SK-N-DZ (cell line): ENCODE results near the gene HES6. TPM values are rescaled to one million over a fixed set of nuclear protein-coding genes. Genes with fewer than 3 reads are reported as not detected.

Experiments used
- DNase-seq: peaks from one replicate; pipeline ENCODE4 v3.0.0-alpha.2; 2015; ENCODE audit warnings: low spot score
- polyA plus RNA-seq, 2 experiments: library from polyadenylated mRNA; depleted of rRNA; stranded (reverse); fragments of >200 nt; gene quantifications; 2 replicates each; pipeline ENCODE4 v1.2.3, GENCODE V29; 2014

HES6 gene, protein sequence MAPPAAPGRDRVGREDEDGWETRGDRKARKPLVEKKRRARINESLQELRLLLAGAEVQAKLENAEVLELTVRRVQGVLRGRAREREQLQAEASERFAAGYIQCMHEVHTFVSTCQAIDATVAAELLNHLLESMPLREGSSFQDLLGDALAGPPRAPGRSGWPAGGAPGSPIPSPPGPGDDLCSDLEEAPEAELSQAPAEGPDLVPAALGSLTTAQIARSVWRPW
- 218 and 334 TPM in 2 replicates for polyA plus RNA-seq (2014; cell fraction: cytosol; rRNA removed)
- polyA plus RNA-seq (2014; cell fraction: nucleus; rRNA removed), result 858 and 888 TPM in 2 replicates

DNA sequence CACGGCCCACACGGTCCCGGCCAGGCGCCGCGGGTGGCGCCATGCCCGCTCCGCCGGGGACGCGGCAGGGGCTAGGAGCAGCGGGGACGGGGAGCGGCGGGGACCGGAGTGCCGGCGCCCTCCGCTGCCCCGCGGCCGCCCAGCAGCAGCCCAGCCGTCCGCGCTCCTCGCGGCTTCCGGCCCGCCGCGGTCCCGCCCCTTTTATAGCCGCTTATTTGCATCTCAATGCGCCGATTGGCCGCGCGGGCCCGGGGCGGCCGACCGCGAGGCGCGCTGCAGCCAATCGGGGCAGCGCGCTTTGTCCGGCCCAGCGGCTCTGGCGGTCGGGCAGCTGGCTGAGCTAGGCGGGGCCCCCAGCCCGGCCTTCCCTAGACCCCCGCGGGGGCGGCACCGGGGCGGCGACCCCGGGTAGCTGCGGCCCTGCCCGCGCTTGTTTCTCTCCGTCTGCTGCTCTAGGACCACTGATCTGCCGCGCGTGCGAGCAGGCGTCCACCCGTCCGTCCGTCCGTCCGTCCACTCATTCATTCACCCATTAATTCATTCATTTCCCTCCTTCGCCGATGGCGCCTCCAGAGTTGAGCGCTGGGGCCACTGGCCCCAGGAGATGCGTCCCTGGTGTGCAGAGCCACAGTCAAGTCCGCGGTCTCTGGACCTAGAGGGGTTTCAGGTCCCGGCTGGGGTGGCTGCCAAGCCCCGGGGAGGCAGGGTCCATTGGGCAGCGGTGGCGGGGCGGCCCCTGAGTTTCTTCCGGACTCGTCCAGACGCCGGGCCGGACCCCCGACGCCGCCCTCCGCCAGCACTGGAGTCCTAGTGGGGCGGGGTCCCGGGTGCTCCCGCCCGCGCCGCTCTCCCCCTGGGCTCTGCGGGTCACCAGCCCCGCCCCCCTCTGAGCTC is at the start of gene HES6:
TSS of gene HES6 (minus strand) at position 176 of the 894 bp plus-strand sequence. CDS start at position 43, 133 bp downstream.
- peak; percentile 93 for DNase-seq

DNA sequence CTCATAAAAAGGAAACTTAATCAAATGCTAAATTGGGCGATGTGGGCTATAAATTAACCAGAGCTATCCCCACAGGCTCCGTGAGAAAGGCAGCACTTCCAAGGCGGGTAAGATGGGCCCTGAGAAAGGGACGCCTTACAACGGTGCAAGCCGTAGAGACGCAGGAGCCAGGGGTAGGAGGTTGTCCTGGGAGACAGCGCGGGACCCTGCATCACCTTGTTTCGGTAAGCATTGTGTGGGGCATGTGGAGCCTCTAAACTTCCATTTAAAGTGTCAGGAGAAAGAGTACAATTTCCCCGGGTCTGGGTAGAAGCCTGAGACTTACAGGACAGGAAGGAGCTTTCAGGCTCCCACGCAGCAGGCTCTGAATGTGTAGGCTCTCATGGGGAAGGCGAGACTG is 49.7 kb upstream of the HES6 start:
- DNase-seq, result no peak

DNA sequence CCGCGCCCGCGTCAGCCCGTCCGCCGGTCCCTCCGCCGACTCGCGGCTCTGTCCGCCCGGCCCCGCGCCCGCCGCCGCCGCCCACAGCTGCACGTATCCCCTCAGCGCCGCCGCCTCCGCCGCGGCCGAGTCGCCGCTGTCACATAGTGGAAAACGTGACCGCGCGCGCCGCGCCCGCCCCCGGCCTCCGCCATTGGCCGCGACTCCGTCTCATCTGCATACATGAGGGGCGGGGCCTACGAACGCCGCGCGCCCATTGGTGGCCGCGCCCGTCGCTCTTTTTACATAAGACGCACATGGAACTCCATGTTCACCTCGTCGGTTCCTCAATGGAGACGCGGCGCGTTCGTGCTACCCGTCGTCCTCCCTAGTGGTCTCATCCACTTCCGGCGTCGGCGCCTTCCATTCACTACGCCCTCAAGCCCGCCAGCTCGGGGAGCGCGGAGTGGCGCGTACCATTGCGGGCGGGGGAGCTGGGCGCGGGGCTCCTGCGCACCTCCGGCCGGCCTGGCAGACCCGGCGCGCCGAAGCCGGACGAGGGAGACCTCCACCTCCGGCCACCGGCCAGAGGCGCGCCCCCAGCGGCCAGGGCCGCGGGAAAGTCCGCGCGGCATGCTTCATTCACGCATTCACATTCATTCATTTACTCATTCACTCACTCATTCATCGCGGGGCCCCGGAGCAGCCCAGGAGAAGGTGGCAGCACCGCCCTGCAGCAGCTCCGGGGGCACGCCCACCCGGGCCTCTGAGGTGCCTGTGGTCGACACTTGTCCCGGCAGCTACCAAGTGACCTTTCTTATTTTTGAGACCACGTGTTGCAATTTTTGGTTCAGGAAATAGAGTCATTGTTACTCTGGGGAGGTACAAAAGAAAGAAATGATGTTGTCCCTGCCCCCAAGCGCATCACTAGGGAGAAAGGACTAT is 49.1 kb upstream of the HES6 start:
- DNase-seq, result peak; percentile 99

DNA sequence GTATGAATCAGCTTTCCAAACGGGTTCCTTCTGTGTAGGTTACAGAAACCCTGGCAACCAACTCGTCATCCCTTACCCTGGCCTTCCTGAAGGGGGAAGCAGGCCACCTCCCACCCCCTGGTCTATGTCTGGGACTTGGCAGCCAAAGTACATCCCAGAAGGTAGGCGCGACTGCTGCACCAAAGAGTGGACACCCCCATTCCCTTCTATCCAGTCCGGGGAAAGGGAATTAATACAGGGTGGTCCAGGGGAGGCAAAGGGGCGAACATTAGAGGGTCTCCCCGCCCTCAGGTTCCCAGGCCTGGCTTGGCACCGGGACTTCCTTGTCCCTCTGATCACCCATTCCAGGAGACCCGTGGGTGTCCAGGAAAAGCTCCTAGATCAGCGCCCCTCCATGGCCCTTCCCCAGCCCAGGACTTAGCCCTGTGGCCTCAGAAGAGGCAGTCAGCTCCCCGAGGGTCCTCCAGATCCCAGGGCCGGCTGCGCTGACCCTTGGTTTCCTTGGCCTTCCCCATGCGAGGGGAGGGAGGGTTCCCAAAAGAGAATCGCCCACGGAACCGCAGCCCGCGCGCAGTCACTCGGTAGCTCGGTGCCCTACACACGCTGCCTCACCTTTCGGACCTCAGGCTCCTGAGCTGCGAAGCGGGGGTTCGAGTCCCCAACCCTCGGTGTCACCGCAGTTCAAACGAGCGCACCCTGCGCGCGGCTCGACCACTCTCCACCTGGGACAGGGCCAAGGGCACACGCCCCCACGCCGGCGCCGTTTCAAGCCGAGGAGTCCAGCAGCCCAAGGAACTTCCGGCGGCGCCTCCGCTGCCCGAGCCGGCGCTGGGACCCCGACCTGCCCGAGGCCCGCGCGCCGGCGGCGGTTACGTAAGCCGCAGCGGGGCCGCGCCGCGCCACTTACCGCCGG is 48.2 kb upstream of the HES6 start, which contains the start of gene PER2:
TSS of gene PER2 (minus strand) at position 874 of the 913 bp plus-strand sequence. CDS start 10,674 bp downstream, outside the sequence.
- DNase-seq, result peak; percentile 50

DNA sequence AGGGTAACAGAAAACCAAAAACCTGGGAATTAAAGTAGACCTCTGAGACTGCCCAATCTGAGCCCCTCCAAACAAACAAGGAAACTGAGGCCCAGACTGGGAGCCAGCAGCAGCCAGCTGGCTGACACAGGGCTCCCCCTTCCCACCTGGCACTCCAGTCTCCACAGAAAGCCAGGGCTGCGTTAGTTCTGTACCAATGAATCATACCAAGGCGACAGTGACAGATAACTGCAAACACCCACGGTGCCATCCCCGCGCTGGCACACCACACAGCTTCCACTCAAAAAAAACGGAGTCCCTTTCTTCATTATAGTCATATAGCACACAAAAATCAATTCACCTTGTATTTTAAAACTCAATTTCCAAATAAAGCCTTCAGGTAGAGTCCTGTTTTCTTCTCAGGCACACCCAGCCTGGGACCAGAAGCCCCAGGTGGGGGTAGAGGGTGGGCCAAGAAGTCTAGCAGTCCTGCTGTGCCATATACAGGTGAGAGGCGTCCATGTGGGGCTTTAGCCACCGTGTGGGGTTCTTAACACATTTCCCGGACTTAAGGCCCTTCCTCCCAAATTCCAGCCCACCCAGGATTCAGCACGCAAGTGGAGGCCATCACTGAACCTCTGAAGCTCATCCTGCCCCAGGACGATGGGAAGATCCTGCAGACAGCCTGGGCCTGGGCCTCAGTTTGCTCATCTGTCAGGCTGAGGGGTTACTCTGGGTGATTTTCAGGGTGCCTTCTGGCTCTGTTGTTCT is 47.3 kb upstream of the HES6 start:
- no peak for DNase-seq

DNA sequence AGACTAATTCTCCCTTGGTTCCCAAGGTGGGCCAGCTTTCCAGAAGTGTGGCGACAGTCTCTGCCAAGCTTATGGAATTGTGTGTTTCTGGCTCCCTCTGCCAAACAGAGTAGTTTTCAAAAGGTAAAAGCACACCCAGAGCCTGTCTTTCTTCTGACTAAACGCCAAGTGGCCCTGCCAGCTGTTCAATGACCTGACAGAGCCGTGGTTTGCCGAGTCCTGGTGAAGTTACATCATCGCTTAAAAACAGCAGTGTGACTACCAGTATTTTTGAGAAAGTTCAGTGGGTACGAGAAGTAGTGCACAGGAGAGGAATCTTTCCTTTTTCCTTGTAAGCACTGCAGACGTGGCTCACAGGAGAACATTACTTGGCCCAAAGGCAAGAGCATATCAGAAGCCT is 46.7 kb upstream of the HES6 start:
- DNase-seq, result no peak

DNA sequence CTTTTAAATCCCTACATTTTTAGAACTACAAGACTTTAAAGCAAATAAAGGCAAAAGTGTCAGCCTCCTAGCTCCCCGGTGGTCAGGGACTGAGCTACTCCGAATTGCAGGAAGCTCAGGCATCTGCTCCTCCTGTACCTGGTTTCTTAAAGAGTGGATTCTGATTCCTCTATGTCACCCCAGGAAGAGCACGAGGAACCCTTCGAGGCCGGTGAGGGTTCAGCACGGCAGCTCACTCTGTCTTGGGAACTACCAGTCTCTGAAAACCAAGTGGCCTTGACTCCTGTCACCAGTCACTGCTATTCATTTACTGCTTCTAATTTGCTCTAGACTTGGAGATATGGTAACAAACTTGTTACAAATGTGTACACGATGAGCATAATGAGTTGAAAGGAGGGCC is 46.3 kb upstream of the HES6 start:
- no peak for DNase-seq

DNA sequence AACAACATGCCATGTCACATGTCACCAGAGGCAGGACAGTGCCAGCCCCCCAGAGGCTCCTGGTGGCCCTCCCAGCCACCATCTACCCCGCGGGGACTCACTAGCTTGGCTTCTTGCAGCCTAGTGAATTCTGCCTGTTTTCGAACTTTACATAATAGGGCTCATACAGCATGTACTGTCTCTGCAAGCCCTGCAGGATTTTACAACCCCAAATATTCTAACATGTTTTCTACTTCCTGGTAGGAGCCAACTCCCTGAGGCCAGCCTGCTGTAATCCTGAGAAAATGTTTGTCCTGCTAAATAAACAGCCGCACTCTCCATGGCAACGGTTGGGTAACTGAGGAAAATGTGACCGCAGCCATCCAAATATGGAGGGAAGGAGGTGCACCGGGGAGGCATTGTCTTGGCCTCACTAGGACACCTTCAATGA is 45.8 kb upstream of the HES6 start:
- DNase-seq, result no peak

DNA sequence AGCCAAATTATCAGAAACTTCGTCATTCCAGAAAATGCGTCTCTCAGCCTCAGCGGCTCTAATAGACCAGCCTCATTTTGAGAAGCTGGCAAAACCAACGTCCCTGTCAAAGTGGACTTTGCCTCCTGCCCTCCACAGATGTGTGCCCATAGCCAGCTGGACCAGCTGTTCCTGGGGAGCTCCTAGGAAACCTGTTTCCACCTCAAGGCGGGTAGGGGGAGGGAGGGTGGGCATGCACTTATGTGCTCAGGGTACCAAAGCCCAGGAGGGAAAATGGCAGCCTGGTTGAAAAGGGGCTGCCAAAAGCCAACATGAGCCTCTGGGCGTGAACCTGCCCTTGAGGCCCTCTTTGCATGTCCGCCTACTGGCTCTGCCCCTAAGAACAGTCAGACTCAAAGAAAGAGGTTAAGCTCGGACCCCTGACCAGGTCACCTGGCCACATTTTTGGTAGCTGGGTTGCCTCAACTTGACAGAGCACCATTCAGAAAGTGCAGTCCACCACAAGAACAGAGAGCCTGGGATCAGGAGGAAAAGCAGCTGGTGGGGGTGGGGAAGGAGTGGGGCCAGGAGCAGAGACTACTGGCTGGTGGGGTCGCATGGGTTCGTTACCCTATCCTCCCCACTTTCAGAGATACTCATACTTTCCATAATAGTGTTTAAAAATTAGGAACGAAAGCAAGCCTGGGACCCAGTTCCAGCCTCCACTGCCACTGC is 45.1 kb upstream of the HES6 start:
- no peak for DNase-seq

DNA sequence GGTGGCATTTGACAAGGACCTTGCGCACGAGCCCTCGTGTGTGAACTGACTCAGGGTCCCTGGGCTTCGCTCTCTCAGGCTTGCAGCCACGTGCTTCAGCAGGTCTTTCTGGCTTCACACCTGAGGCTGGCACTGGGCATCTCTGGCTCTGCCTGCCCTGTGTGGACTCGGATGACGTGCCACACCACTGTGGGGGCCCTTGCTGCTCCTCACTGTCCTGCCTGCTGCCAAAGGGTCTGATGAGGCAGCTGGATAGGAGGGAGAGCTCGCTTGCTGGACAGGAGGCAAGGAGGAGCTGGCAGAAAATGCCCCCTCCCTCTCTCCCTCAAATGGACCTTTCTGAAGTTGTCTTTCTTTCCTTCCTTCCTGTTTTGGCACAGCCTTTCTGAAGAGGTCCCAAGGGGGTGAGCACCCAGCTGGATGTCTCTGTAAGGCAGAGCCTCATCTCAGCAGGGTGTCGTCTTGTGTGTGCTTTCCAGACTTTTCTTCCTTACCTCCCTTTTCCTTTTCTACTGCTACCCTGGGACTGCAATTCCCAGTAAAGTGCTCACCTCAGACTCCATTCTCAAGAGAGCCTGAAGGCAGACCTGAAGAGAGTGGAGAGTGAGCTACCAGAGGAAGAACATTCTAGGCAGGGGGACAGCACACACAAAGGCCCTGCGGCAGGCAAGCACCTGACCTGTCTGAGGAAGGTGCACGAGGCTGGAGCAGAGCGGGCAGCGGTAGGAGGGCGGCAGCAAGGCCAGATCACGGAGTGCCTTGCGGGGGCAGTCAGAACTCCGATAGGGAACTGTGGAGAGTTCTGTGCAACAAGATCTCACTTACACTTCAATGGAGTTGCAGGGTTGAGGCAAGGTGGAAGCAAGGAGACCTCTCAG is 43.3 kb upstream of the HES6 start:
- no peak for DNase-seq

DNA sequence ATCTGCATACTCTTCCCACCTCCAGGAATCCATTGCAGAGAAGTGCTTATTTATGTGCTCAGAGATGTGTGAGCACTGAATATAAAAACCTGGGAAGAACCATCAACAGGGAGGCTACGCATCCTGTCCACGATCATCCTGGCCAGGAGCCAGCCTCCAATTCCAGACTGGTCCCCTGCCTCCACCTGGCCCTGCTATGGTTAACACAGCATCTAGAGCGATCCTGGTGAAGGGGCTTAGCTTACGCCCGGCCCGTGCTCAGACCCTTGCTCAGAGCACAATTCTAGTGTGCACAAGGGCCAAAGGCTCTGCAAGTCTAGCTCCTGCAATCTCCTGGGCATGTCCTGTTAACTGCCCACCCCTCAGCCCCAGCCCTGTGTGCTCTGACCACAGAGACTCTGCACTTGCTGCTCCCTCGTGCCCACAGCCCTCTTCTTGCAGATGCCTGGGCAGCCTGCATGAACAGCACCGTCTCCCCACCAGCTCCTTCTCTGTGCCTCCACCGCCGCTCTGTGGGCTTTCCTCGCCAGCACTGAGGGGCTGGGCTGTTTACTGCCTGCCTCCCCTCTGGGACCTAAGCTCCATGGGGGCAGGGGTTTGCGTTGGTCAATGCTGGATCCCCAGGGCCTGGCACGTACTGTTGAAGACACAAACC is 42.1 kb upstream of the HES6 start:
- no peak for DNase-seq

DNA sequence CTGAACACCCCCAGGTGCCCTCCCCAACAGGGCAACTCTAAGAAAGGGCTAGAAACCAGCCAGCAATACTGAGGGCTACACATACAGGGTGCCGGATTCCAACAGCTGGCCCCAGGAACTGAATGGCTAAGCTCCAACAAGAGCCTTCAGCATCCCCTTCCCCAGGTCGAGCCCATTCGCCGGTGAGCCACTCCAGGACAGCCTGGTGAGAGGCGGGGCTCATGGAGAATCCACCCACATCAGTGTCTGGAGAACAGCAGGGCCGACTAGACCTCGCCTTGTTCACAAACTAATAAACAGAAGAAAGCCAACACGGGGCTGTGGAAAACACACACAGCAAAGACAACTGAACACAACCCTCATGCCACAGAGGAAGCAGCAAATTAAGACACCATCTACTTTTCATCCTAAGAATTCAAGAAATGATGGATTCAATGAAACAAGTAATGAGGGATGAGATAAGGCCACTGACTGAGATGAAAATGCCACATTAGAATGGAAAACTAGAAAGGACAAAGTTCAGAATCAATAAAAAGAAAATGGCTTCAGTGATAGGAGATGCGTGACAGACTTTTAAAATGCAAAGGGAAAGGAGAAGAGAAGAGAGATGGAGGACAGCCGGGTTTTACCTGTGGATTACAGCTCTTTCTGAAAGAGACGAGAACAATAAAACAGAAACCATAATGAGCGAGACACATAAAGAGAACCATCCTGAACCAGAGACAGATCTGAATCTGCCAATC is 40.4 kb upstream of the HES6 start:
- DNase-seq, result no peak

DNA sequence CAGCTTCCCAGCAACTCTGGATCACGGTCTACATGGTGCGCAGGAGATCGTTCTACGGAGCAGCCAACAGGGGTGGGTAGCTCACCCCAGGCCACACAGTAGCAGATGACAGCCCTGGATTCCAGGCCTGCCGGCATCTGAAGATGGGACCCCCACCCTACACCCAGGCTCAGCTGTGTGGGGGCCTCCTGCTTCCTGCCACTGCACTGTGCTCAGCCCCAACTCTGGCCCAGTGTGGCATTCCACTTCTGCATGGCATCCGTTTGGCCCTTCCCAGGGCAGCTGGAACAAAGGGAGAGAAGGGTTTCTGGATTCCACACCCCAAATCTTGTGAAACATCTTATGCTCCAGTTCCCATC is 39.5 kb upstream of the HES6 start:
- DNase-seq, result no peak

DNA sequence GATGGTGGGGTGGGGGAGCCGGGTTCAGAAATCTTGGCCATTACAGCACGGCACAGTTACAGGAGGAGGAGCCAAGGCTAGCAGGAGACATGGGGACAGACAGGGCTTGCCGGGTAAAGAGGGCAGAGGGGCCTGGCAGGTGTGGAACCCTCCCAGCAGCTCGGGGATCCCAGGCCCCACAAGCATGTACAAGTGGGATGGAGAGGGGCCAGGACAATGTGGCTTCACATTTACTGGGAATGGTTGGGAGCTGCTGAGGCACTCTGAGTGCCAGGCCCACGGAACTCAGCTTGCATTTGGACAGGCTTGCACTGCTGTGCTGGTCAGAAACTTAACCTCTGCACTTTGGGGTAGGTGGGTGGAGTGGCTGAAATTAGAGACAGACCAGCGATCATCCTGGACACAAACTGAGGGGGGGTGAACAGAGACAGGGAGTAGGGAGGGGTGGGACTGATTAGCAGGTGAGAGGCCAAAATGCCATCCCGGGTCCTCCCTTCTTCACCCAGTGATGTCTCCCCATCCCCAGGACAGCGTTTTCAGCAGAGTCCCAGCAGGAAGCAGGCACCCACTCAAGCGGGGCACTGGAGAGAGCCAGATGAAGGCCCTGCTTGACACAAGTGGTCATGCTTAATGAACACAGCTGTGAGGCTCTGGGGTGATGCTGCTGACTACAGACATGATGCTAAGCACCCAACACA is 38.9 kb upstream of the HES6 start:
- DNase-seq, result no peak

DNA sequence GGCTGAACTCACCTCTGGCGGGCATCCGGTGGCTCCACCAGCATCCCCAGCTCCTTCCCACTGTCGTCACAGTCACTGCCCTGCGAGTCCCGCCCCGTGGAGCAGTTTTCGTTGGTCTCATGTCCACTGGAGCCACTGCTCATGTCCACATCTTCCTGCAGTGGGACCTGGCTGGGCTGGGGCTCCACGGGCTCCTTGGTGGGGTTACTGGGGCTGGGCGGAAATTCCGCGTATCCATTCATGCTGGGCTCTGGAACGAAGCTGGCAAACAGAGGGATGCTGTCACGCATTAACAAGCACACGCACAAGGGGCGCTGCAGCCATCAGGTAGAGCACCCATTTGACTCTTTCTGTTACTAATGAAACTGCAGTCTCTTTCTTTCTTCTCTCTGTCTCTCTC is 37.9 kb upstream of the HES6 start:
- DNase-seq, result no peak

DNA sequence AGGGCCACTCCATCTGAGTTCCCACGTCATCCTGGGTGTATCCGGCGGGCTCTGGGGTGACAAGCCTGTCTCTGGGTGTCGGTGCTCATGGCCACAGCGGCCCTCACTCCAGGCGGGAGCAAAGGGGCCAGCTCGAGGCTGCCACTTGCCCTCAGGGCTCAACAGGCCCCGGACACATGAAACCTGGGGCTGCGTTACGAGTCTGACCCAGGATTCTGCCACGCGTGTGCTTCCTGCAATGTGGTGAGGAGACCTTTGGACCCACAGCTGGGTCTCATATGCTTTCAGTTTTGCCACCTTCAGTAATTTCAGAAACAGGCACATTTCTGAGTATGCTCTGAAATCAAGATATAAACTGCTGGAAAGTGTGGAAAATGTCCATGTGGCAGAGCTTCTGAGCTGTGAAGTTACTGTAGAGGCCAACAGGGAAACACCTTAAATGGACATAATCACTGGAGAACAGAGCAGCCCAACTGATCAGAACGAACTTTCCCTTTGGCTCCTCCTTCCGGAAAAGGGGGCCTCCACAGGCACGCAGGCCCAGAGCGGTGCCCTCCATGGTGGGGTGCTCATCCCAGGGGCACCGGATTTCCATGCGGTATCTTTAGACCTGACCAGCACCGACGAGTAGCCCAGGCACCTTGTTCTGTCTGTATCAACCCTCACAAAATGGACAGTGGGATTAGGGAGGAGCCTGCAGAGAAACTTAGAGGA is 34.5 kb upstream of the HES6 start:
- no peak for DNase-seq
